Stimulated activated CD8-positive, alpha-beta memory T cell treated with anti-CD3 and anti-CD28 coated beads, Interleukin-15, amount 100 ng/mL, for 4 hours (primary cell): ENCODE measurements around the gene SLC9A9.

ENCODE experiments used
- DNase-seq, 2 donors: peaks; one replicate each; pipeline ENCODE4 v3.0.0-alpha.2; 2020; ENCODE audit warnings: low read depth in 2 of 2

Gene SLC9A9

GRCh38 chr3:143217283-143217682 lies 631.0 kb downstream of the SLC9A9 start:
- DNase-seq, result no peak

GRCh38 chr3:143216709-143217182 lies 631.5 kb downstream of the SLC9A9 start:
- no peak for DNase-seq
